GM18505 (cell line): Measurements from ENCODE around the gene CDKAL1.

ENCODE experiments used
- ATAC-seq: cut with Tn5 transposase; IDR thresholded peaks from one replicate; pipeline ENCODE4 v1.9.1; 2021; ENCODE audit not compliant: unreplicated experiment
- POLR2A ChIP-seq: IDR thresholded peaks from 4 replicates; pipeline ENCODE4 v1.6.1; 2011; ENCODE audit warnings: borderline replicate concordance; ENCODE audit not compliant: insufficient read depth, insufficient read length; ENCODE audit errors: extremely low read depth

The CDKAL1 gene

GRCh38 chr6:21262504-21262903 is 728.2 kb downstream of the CDKAL1 start:
- ATAC-seq = no peak
- no peak for TF ChIP-seq POLR2A

- no peak for ATAC-seq
- no peak for TF ChIP-seq POLR2A
Observed at GRCh38 chr6:21263531-21264287, 729.5 kb downstream of the CDKAL1 start.

GRCh38 chr6:21264288-21265033 is 730.2 kb downstream of the CDKAL1 start:
- no peak for TF ChIP-seq POLR2A
- no peak for ATAC-seq

- no peak for TF ChIP-seq POLR2A
- ATAC-seq = no peak
Observed at GRCh38 chr6:21265034-21265729, 730.9 kb downstream of the CDKAL1 start.

- no peak for ATAC-seq
- TF ChIP-seq POLR2A = no peak
Observed at GRCh38 chr6:21265730-21266044, 731.4 kb downstream of the CDKAL1 start.

GRCh38 chr6:21270636-21271201 is 736.5 kb downstream of the CDKAL1 start:
- no peak for ATAC-seq
- TF ChIP-seq POLR2A = no peak

GRCh38 chr6:21271428-21272155 is 737.3 kb downstream of the CDKAL1 start:
- no peak for TF ChIP-seq POLR2A
- ATAC-seq = no peak

- ATAC-seq = no peak
Observed at GRCh38 chr6:21273451-21273850, 739.2 kb downstream of the CDKAL1 start.

GRCh38 chr6:21274851-21275250 is 740.6 kb downstream of the CDKAL1 start:
- no peak for TF ChIP-seq POLR2A
- no peak for ATAC-seq

More at GRCh38 chr6:21273451-21273850, 739.2 kb downstream of the CDKAL1 start:
- TF ChIP-seq POLR2A = no peak

- TF ChIP-seq POLR2A = no peak
- ATAC-seq = no peak
Observed at GRCh38 chr6:21277601-21278374, 743.5 kb downstream of the CDKAL1 start.

- no peak for ATAC-seq
- TF ChIP-seq POLR2A = no peak
Observed at GRCh38 chr6:21278375-21278745, 744.1 kb downstream of the CDKAL1 start.

GRCh38 chr6:21279619-21280018 is 745.4 kb downstream of the CDKAL1 start:
- ATAC-seq = no peak
- no peak for TF ChIP-seq POLR2A
